ENCODE data around the gene AKAP17A. TPM values are rescaled to one million over a fixed set of nuclear protein-coding genes. Genes with fewer than 3 reads are reported as not detected.
A peak's percentile ranks its signal among the peaks of the same experiment; 100 is the strongest.
"Not testable (repeated sequence)": the region's sequence is repeated elsewhere in the genome, so short reads cannot be mapped to it uniquely, and the experiment has no call there.

The AKAP17A gene
- total RNA-seq, 1 donor from 2014 or later: 31.4 TPM

DNA sequence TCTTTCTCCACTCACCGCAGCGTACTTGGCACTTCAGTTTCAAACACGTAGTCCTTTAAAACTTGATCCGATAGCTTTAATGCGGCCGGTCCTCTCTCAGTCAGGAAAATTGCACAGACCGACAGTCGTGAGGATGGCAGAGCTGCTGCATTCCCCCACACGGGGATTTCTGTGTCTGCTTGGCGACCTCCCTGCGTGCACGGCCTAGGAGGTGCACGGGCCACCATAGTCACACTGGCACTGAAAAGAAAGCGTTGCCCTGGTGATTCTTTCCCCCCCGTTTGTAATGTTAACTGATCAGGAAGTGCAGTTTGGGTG lies 10.3 kb downstream of the AKAP17A start:
- peak; percentile 28 for DNase-seq (ENCODE audit: low spot score)

DNA sequence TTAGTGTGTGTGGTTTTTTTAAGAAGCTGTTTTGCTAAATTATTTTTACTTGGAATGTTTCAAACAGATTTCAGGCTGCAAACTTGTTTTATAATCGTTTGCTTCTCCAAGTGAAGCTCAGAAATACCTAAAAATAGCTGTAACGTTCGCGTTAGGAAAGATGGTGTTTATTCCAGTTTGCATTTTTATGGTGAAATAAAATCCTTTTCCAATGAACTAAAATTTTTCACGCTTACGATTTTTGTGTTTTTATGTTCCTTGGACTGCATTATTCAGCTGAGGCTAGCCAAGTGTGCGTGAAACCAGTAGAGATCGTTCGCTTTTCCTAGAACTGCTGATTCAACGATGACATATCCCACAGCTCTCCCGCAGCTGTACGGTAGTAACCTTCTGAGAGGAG lies 10.9 kb downstream of the AKAP17A start:
- no peak for DNase-seq (ENCODE audit: low spot score)

- no peak for DNase-seq (ENCODE audit: low spot score)
Measured at GRCh38 chrX:1606496-1606895, 15.1 kb downstream of the AKAP17A start.

DNA sequence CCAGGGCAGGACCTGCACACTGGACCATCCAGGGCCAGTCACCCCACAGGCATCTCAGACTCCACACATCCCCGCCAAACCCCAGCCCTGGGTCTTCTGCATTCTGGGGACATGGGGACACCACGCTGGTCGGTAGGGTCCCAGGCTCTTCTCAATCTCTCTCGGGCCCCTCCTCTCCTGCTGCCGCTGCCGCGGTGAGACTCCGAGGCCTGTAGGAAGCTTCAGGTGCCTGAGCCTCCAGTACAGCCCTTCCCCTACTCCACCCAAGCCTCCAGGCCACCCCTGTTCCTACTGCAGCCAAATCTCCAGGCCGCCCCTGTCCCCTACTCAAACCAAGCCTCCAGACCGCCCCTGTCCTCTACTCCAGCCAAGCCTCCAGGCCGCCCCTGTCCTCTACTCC lies 17.9 kb downstream of the AKAP17A start:
- no peak for DNase-seq (ENCODE audit: low spot score)

- DNase-seq (ENCODE audit: low spot score): no peak
Measured at GRCh38 chrX:1609762-1610161, 18.4 kb downstream of the AKAP17A start.

GRCh38 chrX:1610166-1610565 lies 18.8 kb downstream of the AKAP17A start:
- DNase-seq (ENCODE audit: low spot score): no peak

DNA sequence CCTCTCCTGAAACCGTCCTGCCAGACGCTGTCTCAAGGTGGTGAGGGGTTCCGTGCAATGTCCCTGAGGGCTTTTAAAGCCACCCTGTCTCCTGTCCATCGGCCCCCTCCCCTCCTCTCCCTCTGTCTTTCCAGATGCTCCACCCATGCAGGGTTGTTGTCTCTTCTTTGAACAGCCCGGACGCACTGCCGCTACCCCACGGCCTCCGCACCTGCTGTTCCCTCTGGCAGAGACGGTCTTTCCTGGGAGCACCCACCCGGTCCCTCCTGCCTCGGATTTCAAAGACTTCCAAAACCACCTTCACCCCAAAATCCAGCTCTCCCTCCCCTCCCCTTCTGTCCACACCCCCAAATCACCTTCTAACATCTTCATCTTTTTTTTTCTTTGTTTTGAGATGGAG lies 19.3 kb downstream of the AKAP17A start:
- DNase-seq (ENCODE audit: low spot score): no peak

- no peak for DNase-seq (ENCODE audit: low spot score)
Measured at GRCh38 chrX:1612641-1613286, 21.4 kb downstream of the AKAP17A start.

- no peak for DNase-seq (ENCODE audit: low spot score)
Measured at GRCh38 chrX:1614927-1615326, 23.5 kb downstream of the AKAP17A start, which contains the start of gene ASMT. TSS of gene ASMT (plus strand) at chrX:1615059. CDS start at chrX:1615200, 141 bp downstream.

GRCh38 chrX:1618689-1619088 lies 27.3 kb downstream of the AKAP17A start:
- DNase-seq (ENCODE audit: low spot score): no peak

DNA sequence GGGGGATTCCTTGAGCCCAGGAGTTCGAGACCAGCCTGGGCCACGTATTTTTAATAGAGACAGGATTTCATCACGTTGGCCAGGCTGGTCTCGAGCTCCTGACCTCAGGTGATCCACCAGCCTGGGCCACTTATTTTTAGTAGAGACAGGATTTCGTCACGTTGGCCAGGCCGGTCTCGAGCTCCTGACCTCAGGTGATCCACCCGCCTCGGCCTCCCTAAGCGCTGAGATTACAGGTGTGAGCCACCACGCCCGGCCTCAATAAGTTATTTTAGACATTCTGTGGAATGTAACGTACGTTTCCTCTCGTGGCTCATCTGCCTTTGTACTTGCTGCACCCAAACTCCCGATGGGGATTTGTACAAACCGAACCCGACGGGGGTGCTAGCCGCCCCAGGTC lies 32.3 kb downstream of the AKAP17A start:
- DNase-seq (ENCODE audit: low spot score): no peak

DNA sequence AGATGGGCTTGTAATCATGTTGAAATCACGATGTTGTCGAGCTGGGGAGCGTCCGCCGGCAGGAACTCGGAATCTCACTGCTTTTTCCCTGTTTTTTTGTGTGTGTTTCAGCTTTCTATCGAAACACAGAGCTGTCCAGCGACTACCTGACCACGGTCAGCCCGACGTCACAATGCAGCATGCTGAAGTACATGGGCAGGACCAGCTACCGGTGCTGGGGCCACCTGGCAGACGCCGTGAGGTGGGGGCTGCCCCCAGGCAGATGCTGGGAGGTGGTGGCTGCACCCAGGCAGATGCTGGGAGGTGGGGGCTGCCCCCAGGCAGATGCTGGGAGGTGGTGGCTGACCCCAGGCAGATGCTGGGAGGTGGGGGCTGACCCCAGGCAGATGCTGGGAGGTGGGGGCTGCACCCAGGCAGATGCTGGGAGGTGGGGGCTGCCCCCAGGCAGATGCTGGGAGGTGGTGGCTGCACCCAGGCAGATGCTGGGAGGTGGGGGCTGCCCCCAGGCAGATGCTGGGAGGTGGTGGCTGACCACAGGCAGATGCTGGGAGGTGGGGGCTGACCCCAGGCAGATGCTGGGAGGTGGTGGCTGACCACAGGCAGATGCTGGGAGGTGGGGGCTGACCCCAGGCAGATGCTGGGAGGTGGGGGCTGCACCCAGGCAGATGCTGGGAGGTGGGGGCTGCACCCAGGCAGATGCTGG lies 32.9 kb downstream of the AKAP17A start:
- not testable (repeated sequence) for DNase-seq (ENCODE audit: low spot score)

- DNase-seq (ENCODE audit: low spot score): not testable (repeated sequence)
Measured at GRCh38 chrX:1624861-1625215, 33.4 kb downstream of the AKAP17A start.

DNA sequence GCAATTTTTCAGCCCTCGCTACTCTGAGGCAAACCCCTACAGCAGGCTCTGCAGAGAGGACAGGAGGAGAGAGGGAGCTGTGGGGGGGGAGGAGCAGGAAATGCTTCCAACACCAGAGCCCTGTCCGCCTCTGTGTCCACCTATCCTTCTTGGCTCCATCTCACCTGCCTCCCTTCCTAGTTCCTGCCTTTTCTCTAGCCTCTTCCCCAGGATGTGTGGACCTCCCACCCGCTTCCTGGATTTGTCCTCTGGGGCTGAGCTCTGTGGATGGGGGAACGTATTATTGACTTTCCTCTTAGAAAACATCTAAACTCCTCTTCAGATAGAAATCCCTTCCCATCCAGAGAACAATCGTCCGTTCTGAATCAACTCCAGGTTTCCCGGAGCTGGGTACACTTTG lies 37.8 kb downstream of the AKAP17A start:
- DNase-seq (ENCODE audit: low spot score): no peak

GRCh38 chrX:1646009-1646408 lies 54.6 kb downstream of the AKAP17A start:
- no peak for DNase-seq (ENCODE audit: low spot score)

DNA sequence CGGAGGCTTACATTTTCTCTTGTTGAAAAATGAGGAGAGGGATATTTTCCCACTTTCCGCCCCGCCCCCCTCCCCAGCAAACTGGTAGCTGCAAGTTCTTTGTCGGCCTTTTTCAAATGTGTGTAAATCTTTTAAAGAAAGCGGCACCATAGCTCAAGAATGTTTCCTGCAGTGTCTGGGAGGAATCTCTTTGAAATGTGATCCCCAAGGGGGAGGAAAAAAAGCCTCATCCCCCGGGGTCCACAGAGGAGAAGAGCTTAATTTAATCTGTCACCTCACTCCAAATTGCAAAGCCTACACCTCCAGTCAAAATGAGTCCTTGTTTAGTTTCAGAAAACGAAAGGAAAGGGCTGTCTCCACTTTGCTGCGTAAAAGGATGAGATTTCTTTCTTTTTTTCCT lies 58.2 kb downstream of the AKAP17A start:
- no peak for DNase-seq (ENCODE audit: low spot score)

Other genes with a start within 250 kb of the AKAP17A start
- gene SLC25A6, start 199.5 kb upstream of the AKAP17A start, total RNA-seq: 331 TPM
- gene ASMTL, start 138.7 kb upstream of the AKAP17A start, total RNA-seq: 20.8 TPM
- 2.5 TPM for gene P2RY8, start 54.4 kb upstream of the AKAP17A start, total RNA-seq
- not detected for gene ASMT, start 23.5 kb downstream of the AKAP17A start, total RNA-seq